ENCODE data around the gene CACNA1D.

DNA sequence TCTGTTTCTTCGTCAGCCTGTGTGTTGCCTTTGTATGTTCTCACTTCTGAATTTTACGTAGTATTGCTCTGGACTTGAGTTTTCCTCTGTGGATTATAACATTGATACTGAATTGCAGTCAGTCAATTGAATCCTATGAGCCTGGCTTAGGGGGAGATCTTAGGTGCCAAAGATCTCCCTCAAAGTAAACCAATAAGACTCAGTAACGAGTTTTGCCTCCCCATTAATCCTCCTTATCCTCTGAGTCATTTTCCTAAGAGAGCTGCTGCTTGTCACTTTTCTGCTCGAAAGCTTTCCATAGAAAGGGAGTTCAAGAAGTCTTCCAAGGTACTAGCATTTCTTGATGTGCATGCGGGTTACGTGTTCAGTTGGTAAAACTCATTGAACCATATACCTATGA lies 225.4 kb downstream of the CACNA1D start:
- TF ChIP-seq, protein P1, sequence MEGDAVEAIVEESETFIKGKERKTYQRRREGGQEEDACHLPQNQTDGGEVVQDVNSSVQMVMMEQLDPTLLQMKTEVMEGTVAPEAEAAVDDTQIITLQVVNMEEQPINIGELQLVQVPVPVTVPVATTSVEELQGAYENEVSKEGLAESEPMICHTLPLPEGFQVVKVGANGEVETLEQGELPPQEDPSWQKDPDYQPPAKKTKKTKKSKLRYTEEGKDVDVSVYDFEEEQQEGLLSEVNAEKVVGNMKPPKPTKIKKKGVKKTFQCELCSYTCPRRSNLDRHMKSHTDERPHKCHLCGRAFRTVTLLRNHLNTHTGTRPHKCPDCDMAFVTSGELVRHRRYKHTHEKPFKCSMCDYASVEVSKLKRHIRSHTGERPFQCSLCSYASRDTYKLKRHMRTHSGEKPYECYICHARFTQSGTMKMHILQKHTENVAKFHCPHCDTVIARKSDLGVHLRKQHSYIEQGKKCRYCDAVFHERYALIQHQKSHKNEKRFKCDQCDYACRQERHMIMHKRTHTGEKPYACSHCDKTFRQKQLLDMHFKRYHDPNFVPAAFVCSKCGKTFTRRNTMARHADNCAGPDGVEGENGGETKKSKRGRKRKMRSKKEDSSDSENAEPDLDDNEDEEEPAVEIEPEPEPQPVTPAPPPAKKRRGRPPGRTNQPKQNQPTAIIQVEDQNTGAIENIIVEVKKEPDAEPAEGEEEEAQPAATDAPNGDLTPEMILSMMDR (conservative IDR thresholded peaks at IDR 0.05): no peak
- no peak for TF ChIP-seq ZFX (IDR thresholded peaks at IDR 0.05)

Data from C4-2B (cell line).